ENCODE measurements around the gene PTPRK.

PTPRK gene

GRCh38 chr6:128057946-128058345 lies 462.5 kb downstream of the PTPRK start:
- DNase-seq: no peak

GRCh38 chr6:128057541-128057940 lies 462.9 kb downstream of the PTPRK start:
- DNase-seq: no peak

DNA sequence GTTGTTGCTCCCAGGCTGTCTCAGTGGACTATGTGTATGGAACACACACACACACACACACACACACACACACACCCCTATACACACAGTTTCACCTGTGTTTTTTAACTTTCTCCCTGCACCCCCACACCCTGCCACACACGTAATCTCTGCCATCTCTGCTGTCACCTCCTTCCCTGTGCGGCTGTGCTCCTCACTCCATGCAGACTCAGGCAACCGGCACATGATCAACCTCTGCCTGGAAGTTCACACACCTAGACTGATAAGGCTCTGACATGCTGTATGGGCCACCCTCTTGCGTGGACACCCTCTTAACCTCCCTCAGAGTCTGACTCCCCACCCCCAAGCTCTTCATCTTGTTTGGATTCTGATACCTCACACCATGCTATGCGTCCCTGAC lies 467.3 kb downstream of the PTPRK start:
- DNase-seq: no peak

DNA sequence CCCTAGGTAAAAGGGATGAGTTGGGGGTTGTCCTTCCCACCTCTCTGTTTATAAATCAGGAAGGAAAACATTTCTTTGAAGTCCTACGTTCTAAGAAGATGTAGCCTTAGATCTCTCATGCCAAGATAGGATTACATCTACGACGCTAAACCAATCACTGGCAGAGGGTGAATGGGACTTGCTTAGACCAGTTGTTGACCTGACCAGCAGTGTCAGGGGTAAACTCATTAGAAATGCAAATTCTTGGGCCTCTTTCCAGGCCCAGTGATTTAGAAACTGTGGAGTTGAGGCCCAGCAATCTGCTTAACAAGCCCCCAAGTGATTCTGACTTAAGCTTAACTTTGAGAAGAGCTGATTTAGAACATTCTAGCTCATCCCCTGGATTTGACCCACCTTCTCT lies 472.4 kb downstream of the PTPRK start:
- no peak for DNase-seq

GRCh38 chr6:128046033-128046432 lies 474.4 kb downstream of the PTPRK start:
- no peak for DNase-seq

DNA sequence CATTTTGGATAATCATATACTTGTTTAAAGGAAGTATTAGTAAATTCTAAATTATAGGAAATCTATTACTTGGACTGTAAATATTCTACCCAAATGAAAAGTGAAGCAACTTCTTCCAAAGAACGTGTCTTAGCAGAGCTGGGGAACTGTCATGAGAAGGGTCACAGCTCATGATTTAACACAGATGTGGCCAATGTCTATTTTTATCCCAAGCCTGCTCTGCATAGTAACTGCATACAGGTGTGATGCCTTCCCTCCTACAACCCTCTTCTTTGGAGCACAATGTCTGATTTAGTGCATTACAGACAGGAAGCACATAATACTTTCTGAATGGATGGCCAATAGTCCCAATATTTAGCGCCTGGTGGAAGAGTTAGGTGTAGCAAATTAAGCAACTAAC lies 480.9 kb downstream of the PTPRK start:
- no peak for DNase-seq

GRCh38 chr6:128036808-128037570 lies 483.4 kb downstream of the PTPRK start:
- DNase-seq: no peak

DNA sequence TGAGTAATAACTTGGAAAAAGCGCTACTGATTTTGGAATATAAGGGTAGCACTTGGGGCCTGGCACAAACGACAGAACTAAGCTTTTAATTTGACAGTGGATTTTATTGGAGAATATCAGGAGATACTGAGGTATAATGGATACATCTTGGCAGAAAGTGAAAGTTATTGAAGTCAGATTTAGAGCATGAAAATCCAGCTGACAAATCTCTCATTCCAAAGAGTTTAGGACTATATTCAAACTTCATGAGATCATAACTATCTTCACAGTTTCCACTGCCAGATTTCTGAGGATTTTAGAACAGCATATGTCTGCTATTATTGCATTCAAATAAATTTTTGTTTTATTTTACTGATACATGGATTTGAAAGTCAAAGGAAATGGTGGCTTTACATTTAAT lies 487.2 kb downstream of the PTPRK start:
- no peak for DNase-seq

GRCh38 chr6:128032042-128032441 lies 488.4 kb downstream of the PTPRK start:
- DNase-seq: no peak

DNA sequence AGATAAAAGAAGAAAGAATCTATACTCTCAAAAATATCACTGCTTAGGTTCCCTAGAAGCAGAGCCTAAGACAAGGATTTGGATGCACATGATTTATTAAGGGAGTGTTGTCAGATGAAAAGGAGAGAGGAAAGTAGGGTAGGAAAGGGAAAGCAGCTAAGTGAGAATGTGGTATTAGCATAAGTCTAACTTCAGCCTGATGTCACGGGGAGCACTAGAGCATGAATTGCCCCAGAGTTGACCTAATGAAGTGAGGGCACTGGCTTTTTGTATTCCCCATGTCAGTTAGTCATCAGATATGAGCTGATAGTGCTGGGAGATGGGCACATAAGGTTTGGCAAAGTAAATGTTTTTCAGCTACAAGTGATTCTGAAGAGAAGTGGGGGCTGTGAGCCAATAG lies 490.6 kb downstream of the PTPRK start:
- no peak for DNase-seq

GRCh38 chr6:128028183-128028582 lies 492.2 kb downstream of the PTPRK start:
- DNase-seq: no peak

GRCh38 chr6:128025478-128025877 lies 494.9 kb downstream of the PTPRK start:
- no peak for DNase-seq

DNA sequence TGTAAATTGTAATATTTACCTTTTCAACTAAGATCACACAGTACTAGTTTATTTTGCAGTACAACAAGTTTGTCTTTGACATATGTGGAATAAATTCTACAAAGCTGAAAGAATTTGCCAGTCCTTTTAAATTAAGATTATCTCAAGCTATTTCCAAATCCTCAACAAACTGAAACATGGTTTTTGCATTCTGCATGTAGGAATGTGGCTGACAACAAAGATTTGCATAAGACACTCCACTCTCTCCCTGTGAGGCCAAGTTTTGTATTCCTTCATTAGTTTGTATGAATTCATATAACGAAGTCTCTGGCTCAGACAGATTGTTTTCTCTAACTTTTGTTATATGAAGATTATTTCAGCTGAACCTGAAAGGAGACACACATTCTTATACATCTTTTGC lies 495.4 kb downstream of the PTPRK start:
- no peak for DNase-seq

GRCh38 chr6:128024046-128024445 lies 496.4 kb downstream of the PTPRK start:
- DNase-seq: no peak

DNA sequence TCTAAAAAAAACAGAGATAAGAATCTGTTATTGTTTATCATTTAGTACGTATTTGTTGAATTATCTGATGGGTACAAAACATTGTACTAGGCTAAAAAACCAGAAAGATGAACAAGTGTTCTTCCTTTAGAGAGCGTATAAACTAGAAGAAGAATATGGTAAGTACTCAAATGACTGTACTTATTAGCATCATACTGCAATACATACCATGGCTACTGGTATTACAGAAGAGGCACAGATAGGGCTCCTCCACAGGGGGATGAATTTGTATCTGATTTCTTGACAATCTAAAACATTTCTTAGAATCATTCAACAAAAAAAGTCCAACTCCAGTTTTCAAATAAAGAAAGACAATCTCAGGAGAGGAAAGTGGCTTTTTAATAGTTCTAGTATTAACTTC lies 501.6 kb downstream of the PTPRK start:
- no peak for DNase-seq

- no peak for DNase-seq
Measured at GRCh38 chr6:128017288-128017687, 503.1 kb downstream of the PTPRK start.

GRCh38 chr6:128007658-128008057 lies 512.7 kb downstream of the PTPRK start:
- no peak for DNase-seq

DNA sequence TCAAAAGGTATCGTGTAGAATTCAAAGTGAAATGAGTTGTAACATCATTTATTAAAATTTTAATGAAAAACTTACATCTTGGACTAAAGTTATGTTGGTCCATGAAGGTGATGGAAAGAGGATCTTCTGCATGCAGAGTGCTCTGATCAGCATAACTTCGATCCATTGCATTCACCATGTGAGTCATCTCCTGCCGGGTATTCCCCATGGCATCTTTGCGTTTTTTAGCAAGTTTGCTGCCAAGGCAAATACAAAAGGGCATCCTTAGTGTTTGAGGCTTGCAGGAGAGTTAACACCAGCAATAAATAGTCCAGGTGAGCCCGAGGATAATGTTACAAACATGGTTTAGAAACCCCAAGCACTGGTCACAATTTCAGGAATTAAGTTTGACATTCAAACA lies 515.4 kb downstream of the PTPRK start:
- DNase-seq: no peak

DNA sequence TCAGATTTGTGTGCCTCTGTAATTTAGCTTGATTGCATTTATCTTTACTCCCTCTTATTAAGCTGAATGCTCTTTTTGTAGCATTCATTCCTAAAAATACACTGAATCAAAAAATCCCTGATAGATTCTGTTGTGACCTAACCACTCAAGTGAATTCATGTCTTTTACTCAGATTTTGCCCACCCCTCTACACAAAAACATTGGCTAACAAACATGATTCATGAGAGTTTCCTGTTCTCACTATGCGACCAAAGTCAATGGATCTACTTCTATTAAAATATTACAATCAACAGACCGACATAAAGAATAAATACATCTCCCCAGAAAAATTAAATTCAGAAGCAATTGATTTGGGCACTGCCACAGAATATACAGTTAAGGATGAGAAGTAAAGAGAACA lies 520.0 kb downstream of the PTPRK start:
- DNase-seq: no peak

DNA sequence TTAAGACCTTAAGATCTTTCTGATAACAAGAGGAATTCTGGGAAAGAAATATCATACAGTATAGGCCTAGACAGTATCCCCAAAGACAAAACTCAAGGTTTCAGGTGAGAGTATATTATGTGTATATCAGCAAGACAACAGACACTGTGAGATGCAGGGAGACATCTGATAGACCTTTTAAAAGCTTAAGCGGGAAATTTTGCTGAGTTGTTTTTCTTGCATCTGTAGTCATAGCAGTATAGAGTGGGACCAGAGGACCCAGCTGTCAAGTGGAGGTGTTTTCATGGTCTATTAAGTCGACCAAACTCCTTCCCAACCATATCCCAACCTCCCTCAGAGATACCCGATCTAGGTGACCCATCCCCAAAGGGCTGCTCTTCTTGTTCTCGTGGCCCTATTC lies 521.4 kb downstream of the PTPRK start:
- DNase-seq: no peak

DNA sequence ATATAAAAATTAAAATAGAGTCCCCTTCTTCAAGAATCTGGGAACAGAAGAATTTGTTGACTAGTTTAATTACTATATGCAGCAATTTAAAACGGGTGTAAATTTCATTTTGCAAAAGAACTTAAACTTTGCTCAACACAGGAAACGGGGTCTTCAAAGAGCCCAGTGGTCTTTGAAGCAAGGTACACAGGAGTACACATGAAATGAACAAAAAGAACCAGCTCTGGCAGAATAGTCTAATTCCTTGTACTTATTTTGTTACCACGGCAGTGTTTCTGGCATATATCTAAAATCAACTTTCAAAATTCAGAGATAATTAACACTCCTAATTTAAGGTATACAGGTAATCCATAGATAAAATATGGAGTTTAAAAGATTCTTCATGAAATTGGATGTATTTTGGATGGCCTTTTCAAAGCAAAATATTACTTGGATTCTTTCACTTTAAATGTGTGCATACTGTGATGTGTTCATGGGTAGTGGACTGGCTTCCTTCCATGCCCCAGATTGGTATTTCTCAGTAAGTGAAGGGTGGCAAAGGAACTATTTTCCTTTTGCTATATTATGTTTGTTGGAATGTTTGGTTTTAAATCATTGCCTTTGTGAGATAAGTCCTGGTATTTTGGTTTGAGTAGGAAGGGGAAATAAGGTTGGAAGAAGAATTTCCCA lies 522.8 kb downstream of the PTPRK start:
- DNase-seq: no peak

DNA sequence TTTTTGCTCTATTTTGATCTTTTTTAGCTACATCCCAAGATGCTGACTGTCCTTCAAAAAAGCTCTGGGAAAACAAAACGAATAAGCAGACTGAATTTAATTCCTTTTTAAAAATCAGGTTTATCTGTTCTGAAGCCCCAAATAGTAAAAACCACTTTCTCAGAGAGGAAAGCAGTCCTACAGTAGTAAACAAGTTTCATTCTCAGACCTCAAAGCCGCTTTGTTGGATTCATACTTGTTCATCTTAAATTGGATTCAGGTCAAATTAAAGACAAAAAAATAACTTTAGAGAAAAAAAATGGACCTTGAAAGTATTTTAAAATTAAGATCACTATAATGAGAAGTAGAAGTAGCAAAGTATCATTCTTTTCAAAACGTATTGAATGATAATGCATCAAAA lies 523.5 kb downstream of the PTPRK start:
- no peak for DNase-seq

DNA sequence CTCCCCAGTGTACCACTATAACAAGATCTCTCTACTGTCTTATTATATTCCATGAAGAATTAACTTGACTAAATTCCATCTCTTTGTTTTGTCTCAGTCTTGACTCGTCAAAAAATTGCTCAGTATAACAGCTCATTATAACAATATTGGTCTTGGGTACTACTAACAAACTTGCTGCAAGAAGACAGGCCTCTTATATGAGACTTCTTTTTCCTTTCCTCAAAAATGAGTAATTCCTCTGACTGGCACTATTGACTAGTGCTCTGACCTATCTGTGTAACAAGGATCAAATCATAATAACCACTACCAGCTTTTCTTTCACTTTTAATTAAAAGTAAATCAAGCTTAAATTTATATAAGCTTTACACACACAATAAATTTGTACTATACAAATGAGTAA lies 528.3 kb downstream of the PTPRK start:
- DNase-seq: no peak

GRCh38 chr6:127990074-127990473 lies 530.3 kb downstream of the PTPRK start:
- no peak for DNase-seq

- no peak for DNase-seq
Measured at GRCh38 chr6:127980996-127981395, 539.4 kb downstream of the PTPRK start.

Data from stimulated activated CD4-positive, alpha-beta T cell treated with anti-CD3 and anti-CD28 coated beads, Interleukin-12 subunit alpha, Interleukin-12 subunit beta, amount 100 ng/mL, for 4 hours (primary cell).